GM23338 (cell line): ENCODE results near the gene POLR3F. TPM values are rescaled to one million over a fixed set of nuclear protein-coding genes. Genes with fewer than 3 reads are reported as not detected.

Experiments
- ATAC-seq: fragments of 200-7000 bp; cut with Tn5 transposase; 3 replicates; pipeline ENCODE4 v1.9.1; 2020
- DNase-seq: peaks from one replicate; pipeline ENCODE4 v3.0.0-alpha.2; 2015; ENCODE audit warnings: low spot score
- H2AFZ ChIP-seq: fragments of 200-600 bp; sonication (generic); 2 replicates; pipeline ENCODE4 v1.8.0; 2016; ENCODE audit warnings: antibody characterized with exemption, mild to moderate bottlenecking, moderate library complexity
- H3F3A ChIP-seq: fragments of 200-600 bp; sonication (generic); replicated peaks from 2 replicates; pipeline ENCODE4 v1.8.0; 2017; ENCODE audit warnings: antibody characterized with exemption, mixed run types, low read depth
- H3K27ac ChIP-seq: fragments of 200-600 bp; sonication (generic); 2 replicates; pipeline ENCODE4 v1.6.1; 2016; ENCODE audit warnings: low read depth
- H3K27me3 ChIP-seq: fragments of 200-600 bp; sonication (generic); 2 replicates; pipeline ENCODE4 v1.8.0; 2016; ENCODE audit warnings: mild to moderate bottlenecking, mixed run types, moderate library complexity; ENCODE audit not compliant: insufficient read depth
- H3K36me3 ChIP-seq: fragments of 200-600 bp; sonication (generic); 2 replicates; pipeline ENCODE4 v1.8.0; 2016; ENCODE audit warnings: mild to moderate bottlenecking; ENCODE audit not compliant: insufficient read depth
- H3K4me1 ChIP-seq: fragments of 200-600 bp; sonication (generic); 2 replicates; pipeline ENCODE4 v1.8.0; 2016; ENCODE audit warnings: mild to moderate bottlenecking, moderate library complexity; ENCODE audit not compliant: insufficient read depth
- H3K4me2 ChIP-seq: fragments of 200-600 bp; sonication (generic); 2 replicates; pipeline ENCODE4 v1.7.1; 2017; ENCODE audit warnings: mixed run types
- H3K4me3 ChIP-seq: fragments of 200-600 bp; sonication (generic); 2 replicates; pipeline ENCODE4 v1.6.1; 2016; ENCODE audit warnings: mixed run types
- H3K79me2 ChIP-seq: fragments of 200-600 bp; sonication (generic); replicated peaks from 2 replicates; pipeline ENCODE4 v1.8.0; 2017; ENCODE audit warnings: mild to moderate bottlenecking; ENCODE audit not compliant: insufficient read depth
- H3K9me2 ChIP-seq: fragments of 200-600 bp; sonication (generic); 2 replicates; pipeline ENCODE4 v1.8.0; 2017; ENCODE audit not compliant: insufficient read depth
- H4K20me1 ChIP-seq: fragments of 200-600 bp; sonication (generic); replicated peaks from 2 replicates; pipeline ENCODE4 v1.8.0; 2017; ENCODE audit warnings: mild to moderate bottlenecking; ENCODE audit not compliant: insufficient read depth
- H3K27ac Mint-ChIP-seq: 2 replicates; pipeline ENCODE4 v1.8.0; 2020; ENCODE audit warnings: inconsistent platforms, mild to moderate bottlenecking, moderate library complexity, mixed read lengths
- H3K27me3 Mint-ChIP-seq: 3 replicates; pipeline ENCODE4 v1.8.0; 2022; ENCODE audit warnings: low read depth, mild to moderate bottlenecking, moderate library complexity, mixed read lengths, inconsistent platforms; ENCODE audit not compliant: insufficient read depth, poor library complexity
- H3K36me3 Mint-ChIP-seq: 3 replicates; pipeline ENCODE4 v1.8.0; 2021; ENCODE audit warnings: low read depth, mild to moderate bottlenecking, inconsistent platforms, moderate library complexity, mixed read lengths
- H3K4me1 Mint-ChIP-seq: 3 replicates; pipeline ENCODE4 v1.8.0; 2020; ENCODE audit warnings: mild to moderate bottlenecking, inconsistent platforms, mixed read lengths
- H3K4me3 Mint-ChIP-seq: 3 replicates; pipeline ENCODE4 v1.8.0; 2021; ENCODE audit warnings: moderate library complexity, mild to moderate bottlenecking, inconsistent platforms, mixed read lengths
- H3K9me3 Mint-ChIP-seq: 3 replicates; pipeline ENCODE4 v1.8.0; 2020; ENCODE audit warnings: moderate library complexity, mild to moderate bottlenecking, inconsistent platforms, mixed read lengths
- EZH2phosphoT487 ChIP-seq: fragments of 200-600 bp; sonication (generic); IDR thresholded peaks from one replicate; pipeline ENCODE4 v1.8.1; 2018; ENCODE audit warnings: antibody characterized with exemption; ENCODE audit not compliant: unreplicated experiment
- JUNB ChIP-seq: IDR thresholded peaks from one replicate; pipeline ENCODE4 v1.6.1; 2016; ENCODE audit warnings: antibody characterized with exemption; ENCODE audit not compliant: unreplicated experiment
- ZNF114 ChIP-seq: fragments of 250-450 bp; sonication (Bioruptor Pico); IDR thresholded peaks from 2 replicates; pipeline ENCODE4 v1.5.0; 2020; ENCODE audit warnings: mild to moderate bottlenecking, moderate library complexity
- polyA plus RNA-seq: library from polyadenylated mRNA; unstranded; fragments of >200 nt; fragmentation: Nextera tagmentation; extraction: Ambion mirVana; gene quantifications from 2 replicates; pipeline ENCODE4 v1.2.1, GENCODE V29; 2016
- total RNA-seq: library from RNA; depleted of rRNA; stranded (reverse); fragments of >200 nt; shearing (Covaris generic); gene quantifications from 2 replicates; pipeline ENCODE4 v1.2.3, GENCODE V29; 2014
- TF ChIP-seq, protein P1 (sequence below): fragments of 250-450 bp; sonication (Bioruptor Pico); IDR thresholded peaks from 2 replicates; pipeline ENCODE4 v1.5.0; 2020; ENCODE audit warnings: mild to moderate bottlenecking, moderate library complexity
- TF ChIP-seq, protein P2 (sequence below): IDR thresholded peaks from one replicate; pipeline ENCODE4 v1.6.1; 2018; ENCODE audit warnings: antibody characterized with exemption; ENCODE audit not compliant: unreplicated experiment

The POLR3F gene
- total and polyA plus RNA-seq, 2 experiments from 2014 or later = 11.0 to 30.6 TPM

DNA sequence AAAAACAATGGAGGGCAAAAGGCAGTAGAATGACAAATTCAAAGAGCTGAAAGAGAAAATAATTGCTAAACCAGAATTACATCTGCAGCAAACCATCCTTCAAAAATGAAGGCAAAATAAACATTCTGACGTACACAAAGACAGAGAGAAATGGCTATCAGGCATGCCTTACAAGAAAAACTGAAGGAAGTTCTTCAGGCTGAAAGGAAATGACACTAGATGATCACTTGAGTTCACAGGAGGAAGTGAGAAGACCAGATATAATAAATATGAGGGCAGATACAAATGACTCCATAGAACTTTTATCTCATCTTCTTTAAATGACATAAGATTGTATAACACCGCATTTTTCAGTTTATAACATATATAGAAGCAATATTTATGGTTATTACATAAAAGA lies 30.3 kb upstream of the POLR3F start (continued):
- TF ChIP-seq, protein P1, sequence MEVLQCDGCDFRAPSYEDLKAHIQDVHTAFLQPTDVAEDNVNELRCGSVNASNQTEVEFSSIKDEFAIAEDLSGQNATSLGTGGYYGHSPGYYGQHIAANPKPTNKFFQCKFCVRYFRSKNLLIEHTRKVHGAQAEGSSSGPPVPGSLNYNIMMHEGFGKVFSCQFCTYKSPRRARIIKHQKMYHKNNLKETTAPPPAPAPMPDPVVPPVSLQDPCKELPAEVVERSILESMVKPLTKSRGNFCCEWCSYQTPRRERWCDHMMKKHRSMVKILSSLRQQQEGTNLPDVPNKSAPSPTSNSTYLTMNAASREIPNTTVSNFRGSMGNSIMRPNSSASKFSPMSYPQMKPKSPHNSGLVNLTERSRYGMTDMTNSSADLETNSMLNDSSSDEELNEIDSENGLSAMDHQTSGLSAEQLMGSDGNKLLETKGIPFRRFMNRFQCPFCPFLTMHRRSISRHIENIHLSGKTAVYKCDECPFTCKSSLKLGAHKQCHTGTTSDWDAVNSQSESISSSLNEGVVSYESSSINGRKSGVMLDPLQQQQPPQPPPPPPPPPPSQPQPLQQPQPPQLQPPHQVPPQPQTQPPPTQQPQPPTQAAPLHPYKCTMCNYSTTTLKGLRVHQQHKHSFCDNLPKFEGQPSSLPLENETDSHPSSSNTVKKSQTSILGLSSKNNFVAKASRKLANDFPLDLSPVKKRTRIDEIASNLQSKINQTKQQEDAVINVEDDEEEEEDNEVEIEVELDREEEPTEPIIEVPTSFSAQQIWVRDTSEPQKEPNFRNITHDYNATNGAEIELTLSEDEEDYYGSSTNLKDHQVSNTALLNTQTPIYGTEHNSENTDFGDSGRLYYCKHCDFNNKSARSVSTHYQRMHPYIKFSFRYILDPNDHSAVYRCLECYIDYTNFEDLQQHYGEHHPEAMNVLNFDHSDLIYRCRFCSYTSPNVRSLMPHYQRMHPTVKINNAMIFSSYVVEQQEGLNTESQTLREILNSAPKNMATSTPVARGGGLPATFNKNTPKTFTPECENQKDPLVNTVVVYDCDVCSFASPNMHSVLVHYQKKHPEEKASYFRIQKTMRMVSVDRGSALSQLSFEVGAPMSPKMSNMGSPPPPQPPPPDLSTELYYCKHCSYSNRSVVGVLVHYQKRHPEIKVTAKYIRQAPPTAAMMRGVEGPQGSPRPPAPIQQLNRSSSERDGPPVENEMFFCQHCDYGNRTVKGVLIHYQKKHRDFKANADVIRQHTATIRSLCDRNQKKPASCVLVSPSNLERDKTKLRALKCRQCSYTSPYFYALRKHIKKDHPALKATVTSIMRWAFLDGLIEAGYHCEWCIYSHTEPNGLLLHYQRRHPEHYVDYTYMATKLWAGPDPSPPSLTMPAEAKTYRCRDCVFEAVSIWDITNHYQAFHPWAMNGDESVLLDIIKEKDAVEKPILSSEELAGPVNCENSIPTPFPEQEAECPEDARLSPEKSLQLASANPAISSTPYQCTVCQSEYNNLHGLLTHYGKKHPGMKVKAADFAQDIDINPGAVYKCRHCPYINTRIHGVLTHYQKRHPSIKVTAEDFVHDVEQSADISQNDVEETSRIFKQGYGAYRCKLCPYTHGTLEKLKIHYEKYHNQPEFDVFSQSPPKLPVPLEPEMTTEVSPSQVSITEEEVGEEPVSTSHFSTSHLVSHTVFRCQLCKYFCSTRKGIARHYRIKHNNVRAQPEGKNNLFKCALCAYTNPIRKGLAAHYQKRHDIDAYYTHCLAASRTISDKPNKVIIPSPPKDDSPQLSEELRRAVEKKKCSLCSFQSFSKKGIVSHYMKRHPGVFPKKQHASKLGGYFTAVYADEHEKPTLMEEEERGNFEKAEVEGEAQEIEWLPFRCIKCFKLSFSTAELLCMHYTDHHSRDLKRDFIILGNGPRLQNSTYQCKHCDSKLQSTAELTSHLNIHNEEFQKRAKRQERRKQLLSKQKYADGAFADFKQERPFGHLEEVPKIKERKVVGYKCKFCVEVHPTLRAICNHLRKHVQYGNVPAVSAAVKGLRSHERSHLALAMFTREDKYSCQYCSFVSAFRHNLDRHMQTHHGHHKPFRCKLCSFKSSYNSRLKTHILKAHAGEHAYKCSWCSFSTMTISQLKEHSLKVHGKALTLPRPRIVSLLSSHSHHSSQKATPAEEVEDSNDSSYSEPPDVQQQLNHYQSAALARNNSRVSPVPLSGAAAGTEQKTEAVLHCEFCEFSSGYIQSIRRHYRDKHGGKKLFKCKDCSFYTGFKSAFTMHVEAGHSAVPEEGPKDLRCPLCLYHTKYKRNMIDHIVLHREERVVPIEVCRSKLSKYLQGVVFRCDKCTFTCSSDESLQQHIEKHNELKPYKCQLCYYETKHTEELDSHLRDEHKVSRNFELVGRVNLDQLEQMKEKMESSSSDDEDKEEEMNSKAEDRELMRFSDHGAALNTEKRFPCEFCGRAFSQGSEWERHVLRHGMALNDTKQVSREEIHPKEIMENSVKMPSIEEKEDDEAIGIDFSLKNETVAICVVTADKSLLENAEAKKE (CRISPR knock-in tag) = no peak
- TF ChIP-seq, protein P2, sequence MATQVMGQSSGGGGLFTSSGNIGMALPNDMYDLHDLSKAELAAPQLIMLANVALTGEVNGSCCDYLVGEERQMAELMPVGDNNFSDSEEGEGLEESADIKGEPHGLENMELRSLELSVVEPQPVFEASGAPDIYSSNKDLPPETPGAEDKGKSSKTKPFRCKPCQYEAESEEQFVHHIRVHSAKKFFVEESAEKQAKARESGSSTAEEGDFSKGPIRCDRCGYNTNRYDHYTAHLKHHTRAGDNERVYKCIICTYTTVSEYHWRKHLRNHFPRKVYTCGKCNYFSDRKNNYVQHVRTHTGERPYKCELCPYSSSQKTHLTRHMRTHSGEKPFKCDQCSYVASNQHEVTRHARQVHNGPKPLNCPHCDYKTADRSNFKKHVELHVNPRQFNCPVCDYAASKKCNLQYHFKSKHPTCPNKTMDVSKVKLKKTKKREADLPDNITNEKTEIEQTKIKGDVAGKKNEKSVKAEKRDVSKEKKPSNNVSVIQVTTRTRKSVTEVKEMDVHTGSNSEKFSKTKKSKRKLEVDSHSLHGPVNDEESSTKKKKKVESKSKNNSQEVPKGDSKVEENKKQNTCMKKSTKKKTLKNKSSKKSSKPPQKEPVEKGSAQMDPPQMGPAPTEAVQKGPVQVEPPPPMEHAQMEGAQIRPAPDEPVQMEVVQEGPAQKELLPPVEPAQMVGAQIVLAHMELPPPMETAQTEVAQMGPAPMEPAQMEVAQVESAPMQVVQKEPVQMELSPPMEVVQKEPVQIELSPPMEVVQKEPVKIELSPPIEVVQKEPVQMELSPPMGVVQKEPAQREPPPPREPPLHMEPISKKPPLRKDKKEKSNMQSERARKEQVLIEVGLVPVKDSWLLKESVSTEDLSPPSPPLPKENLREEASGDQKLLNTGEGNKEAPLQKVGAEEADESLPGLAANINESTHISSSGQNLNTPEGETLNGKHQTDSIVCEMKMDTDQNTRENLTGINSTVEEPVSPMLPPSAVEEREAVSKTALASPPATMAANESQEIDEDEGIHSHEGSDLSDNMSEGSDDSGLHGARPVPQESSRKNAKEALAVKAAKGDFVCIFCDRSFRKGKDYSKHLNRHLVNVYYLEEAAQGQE = no peak
- TF ChIP-seq ZNF114 (CRISPR knock-in tag) = no peak

DNA sequence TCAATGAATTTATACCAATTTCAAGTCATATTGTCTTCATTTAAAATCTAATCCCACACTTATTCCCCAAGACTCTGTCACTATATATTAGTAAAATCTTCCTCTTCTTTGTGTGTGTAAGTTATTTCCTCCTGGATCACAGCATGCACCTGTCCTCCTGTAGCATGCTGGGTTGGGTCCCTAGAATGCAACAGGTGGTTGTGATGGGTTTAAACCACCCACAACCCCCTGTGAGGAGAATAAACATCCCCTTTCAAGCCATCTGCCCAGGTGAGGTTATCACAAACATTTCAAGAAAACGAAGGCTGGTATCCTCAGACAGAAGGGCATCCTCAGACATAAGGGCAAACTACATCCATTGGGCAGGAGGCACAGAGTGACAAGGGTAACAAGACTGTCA lies 26.8 kb upstream of the POLR3F start:
- no peaks in the 10 kb centered on the region for H3K36me3 ChIP-seq
- Mint-ChIP-seq H3K27me3 (peaks cover 2% of the 10 kb centered on the region), H3K27ac (no peak overlapping the region), H3K4me3 (no peak overlapping the region), H3K4me1 (no peaks in the 10 kb centered on the region; the same call in 1 of the 3 replicates), H3K36me3 (no peaks in the 10 kb centered on the region), H3K9me3 (no peaks in the 10 kb centered on the region)
- H3K4me2 ChIP-seq = no peak overlapping the region
- H3K4me1 ChIP-seq = no peaks in the 10 kb centered on the region
- no peaks in the 10 kb centered on the region for H3K9me2 ChIP-seq
- H4K20me1 ChIP-seq = no peaks in the 10 kb centered on the region
- DNase-seq (no peak), ATAC-seq (no peak)
- no peak overlapping the region for H2AFZ ChIP-seq
- H3K4me3 ChIP-seq = no peak overlapping the region
- no peaks in the 10 kb centered on the region for H3F3A ChIP-seq
- H3K79me2 ChIP-seq = no peaks in the 10 kb centered on the region
- H3K27ac ChIP-seq = no peak overlapping the region
- TF ChIP-seq JUNB = no peak
- TF ChIP-seq, protein P2 = no peak
- TF ChIP-seq EZH2phosphoT487 = no peak
- H3K27me3 ChIP-seq = no peaks in the 10 kb centered on the region
